RWPE2 (cell line): ENCODE measurements around the gene LRRN1.
A peak's percentile ranks its signal among the peaks of the same experiment; 100 is the strongest.

Experiments used
- ATAC-seq: fragments of 200-7000 bp; cut with Tn5 transposase; 3 replicates; pipeline ENCODE4 v1.9.1; 2021; ENCODE audit warnings: low read depth
- DNase-seq: peaks from one replicate; pipeline ENCODE4 v3.0.0-alpha.2; 2020; ENCODE audit warnings: low spot score
- H3K27ac ChIP-seq: fragments of 450-650 bp; 2 replicates; pipeline ENCODE4 v1.5.1; 2017; ENCODE audit warnings: mild to moderate bottlenecking; ENCODE audit not compliant: poor library complexity, severe bottlenecking
- H3K27me3 ChIP-seq: fragments of 250-450 bp; sonication (Bioruptor Pico); 2 replicates; pipeline ENCODE4 v1.5.1; 2021; ENCODE audit warnings: mild to moderate bottlenecking, moderate library complexity; ENCODE audit not compliant: insufficient read depth, poor library complexity, severe bottlenecking
- H3K36me3 ChIP-seq: fragments of 250-450 bp; sonication (Bioruptor Pico); 2 replicates; pipeline ENCODE4 v1.5.1; 2020; ENCODE audit warnings: low read depth, mild to moderate bottlenecking, moderate library complexity
- H3K4me1 ChIP-seq: fragments of 250-450 bp; sonication (Bioruptor Pico); 2 replicates; pipeline ENCODE4 v1.5.1; 2021; ENCODE audit warnings: mild to moderate bottlenecking, moderate library complexity; ENCODE audit not compliant: insufficient read depth, poor library complexity, severe bottlenecking
- H3K4me3 ChIP-seq: fragments of 250-450 bp; sonication (Bioruptor Pico); 2 replicates; pipeline ENCODE4 v1.5.1; 2021; ENCODE audit warnings: mild to moderate bottlenecking, moderate library complexity; ENCODE audit not compliant: severe bottlenecking
- H3K9me3 ChIP-seq: fragments of 250-450 bp; sonication (Bioruptor Pico); 2 replicates; pipeline ENCODE4 v1.5.1; 2021; ENCODE audit warnings: mild to moderate bottlenecking, moderate library complexity; ENCODE audit not compliant: severe bottlenecking
- TF ChIP-seq, protein P1 (sequence below): fragments of 450-650 bp; IDR thresholded peaks from one replicate; pipeline ENCODE4 v1.5.1; 2017; ENCODE audit warnings: mild to moderate bottlenecking, moderate library complexity; ENCODE audit not compliant: poor library complexity, severe bottlenecking

Gene LRRN1

GRCh38 chr3:3799173-3800079 lies at the start of gene LRRN1:
TSS of gene LRRN1 (plus strand) at chr3:3799431. CDS start at chr3:3844642, 45,211 bp downstream.
- H3K27ac ChIP-seq: no peak within 1 kb of the TSS
- H3K4me3 ChIP-seq: peak within 1 kb of the TSS; percentile 13
- H3K36me3 ChIP-seq: no peaks in the 10 kb centered on the region
- TF ChIP-seq, protein P1, sequence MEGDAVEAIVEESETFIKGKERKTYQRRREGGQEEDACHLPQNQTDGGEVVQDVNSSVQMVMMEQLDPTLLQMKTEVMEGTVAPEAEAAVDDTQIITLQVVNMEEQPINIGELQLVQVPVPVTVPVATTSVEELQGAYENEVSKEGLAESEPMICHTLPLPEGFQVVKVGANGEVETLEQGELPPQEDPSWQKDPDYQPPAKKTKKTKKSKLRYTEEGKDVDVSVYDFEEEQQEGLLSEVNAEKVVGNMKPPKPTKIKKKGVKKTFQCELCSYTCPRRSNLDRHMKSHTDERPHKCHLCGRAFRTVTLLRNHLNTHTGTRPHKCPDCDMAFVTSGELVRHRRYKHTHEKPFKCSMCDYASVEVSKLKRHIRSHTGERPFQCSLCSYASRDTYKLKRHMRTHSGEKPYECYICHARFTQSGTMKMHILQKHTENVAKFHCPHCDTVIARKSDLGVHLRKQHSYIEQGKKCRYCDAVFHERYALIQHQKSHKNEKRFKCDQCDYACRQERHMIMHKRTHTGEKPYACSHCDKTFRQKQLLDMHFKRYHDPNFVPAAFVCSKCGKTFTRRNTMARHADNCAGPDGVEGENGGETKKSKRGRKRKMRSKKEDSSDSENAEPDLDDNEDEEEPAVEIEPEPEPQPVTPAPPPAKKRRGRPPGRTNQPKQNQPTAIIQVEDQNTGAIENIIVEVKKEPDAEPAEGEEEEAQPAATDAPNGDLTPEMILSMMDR: no peak
- peaks cover 52% of the 10 kb centered on the region for H3K27me3 ChIP-seq
- ATAC-seq (peak; percentile 52), DNase-seq (no peak)
- no peaks in the 10 kb centered on the region for H3K4me1 ChIP-seq
- H3K9me3 ChIP-seq: no peaks in the 10 kb centered on the region

- Histone ChIP-seq H3K27me3 (no peaks in the 10 kb centered on the region), H3K27ac (no peak overlapping the region), H3K4me3 (no peak overlapping the region), H3K9me3 (no peaks in the 10 kb centered on the region), H3K36me3 (no peaks in the 10 kb centered on the region), H3K4me1 (no peaks in the 10 kb centered on the region)
- TF ChIP-seq, protein P1: no peak
- ATAC-seq: no peak
- no peak for DNase-seq
These were observed 45.8 kb upstream of the LRRN1 start for GRCh38 chr3:3753416-3753815.

DNA sequence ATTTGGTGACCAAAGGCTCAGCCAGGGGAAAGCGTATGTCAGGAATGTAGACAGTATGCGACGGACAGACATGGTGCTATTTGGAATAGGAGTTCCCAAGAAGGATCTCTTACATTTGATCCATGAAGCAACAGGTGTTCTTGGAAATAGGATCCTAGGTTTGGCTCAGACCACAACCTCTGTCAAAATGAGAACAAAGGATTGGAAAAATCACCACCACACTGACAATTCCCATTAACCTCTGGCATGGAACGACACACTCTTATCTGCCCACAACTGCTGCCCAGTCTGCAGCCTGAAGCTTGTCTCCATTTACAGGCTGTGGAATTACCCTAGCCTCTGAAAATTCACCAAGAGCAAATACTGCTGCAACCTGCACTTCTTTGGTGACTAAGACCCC lies 33.6 kb upstream of the LRRN1 start:
- Histone ChIP-seq H3K4me1 (no peaks in the 10 kb centered on the region), H3K27me3 (no peaks in the 10 kb centered on the region), H3K27ac (no peak overlapping the region), H3K36me3 (no peaks in the 10 kb centered on the region), H3K9me3 (no peaks in the 10 kb centered on the region), H3K4me3 (no peak overlapping the region)
- DNase-seq (no peak), ATAC-seq (no peak)
- TF ChIP-seq, protein P1: no peak

DNA sequence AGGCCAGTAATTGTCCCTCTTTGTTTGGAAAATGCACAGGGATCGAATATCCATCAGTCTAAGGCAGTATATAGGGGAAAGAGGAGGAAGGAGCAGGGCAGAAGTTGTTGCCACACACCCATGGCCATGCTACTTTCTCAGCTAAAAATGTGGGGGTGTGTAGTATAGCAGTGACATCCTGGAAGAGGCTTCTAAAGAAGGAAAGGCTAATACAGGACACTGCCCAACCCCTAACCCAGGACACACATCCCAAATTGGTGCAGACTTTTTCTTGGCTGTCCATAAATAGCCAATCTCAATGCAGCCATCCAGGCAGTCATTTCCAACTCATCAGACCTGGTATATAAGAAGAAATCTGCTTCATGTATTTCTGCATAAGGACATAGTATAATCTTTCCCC lies 33.1 kb upstream of the LRRN1 start:
- H3K9me3 ChIP-seq: no peaks in the 10 kb centered on the region
- no peak overlapping the region for H3K4me3 ChIP-seq
- H3K27ac ChIP-seq: no peak overlapping the region
- H3K4me1 ChIP-seq: no peaks in the 10 kb centered on the region
- H3K36me3 ChIP-seq: no peaks in the 10 kb centered on the region
- H3K27me3 ChIP-seq: no peaks in the 10 kb centered on the region
- TF ChIP-seq, protein P1: no peak
- DNase-seq (no peak), ATAC-seq (no peak)

GRCh38 chr3:3771094-3771493 lies 28.1 kb upstream of the LRRN1 start:
- no peak for ATAC-seq
- H3K27ac ChIP-seq: no peak overlapping the region

More at GRCh38 chr3:3771094-3771493, 28.1 kb upstream of the LRRN1 start:
- no peak for DNase-seq
- Histone ChIP-seq H3K4me3 (no peak overlapping the region), H3K27me3 (no peaks in the 10 kb centered on the region), H3K9me3 (no peaks in the 10 kb centered on the region), H3K36me3 (no peaks in the 10 kb centered on the region), H3K4me1 (no peaks in the 10 kb centered on the region)
- TF ChIP-seq, protein P1: no peak
